HepG2 (cell line): ENCODE measurements around the gene CTNNBIP1. TPM values are rescaled to one million over a fixed set of nuclear protein-coding genes. Genes with fewer than 3 reads are reported as not detected.

ENCODE experiments used
- EED ChIP-seq: sonication (generic); formaldehyde crosslinking; IDR thresholded peaks from 2 replicates; pipeline ENCODE4 v1.5.0; 2020; ENCODE audit warnings: mild to moderate bottlenecking, missing genetic modification reagents
- IKZF1 ChIP-seq: fragments of 450-650 bp; IDR thresholded peaks from 2 replicates; pipeline ENCODE4 v1.7.1; 2016
- IRF2 ChIP-seq: IDR thresholded peaks from 2 replicates; pipeline ENCODE4 v1.6.1; 2018; ENCODE audit warnings: missing genetic modification reagents, missing compliant biosample characterization
- REST ChIP-seq, 2 experiments: IDR thresholded peaks; 2 replicates each; pipeline ENCODE4 v1.6.1; 2011 to 2012; ENCODE audit warnings: low read length in 2 of 2, borderline replicate concordance in 1 of 2, low read depth in 1 of 2, mild to moderate bottlenecking in 1 of 2, moderate library complexity in 1 of 2
- SKIL ChIP-seq: sonication (generic); formaldehyde crosslinking; IDR thresholded peaks from 2 replicates; pipeline ENCODE4 v1.8.0; 2022; ENCODE audit warnings: missing genetic modification reagents, mild to moderate bottlenecking, moderate library complexity, borderline replicate concordance
- TBX3 ChIP-seq: fragments of 450-650 bp; IDR thresholded peaks from 2 replicates; pipeline ENCODE4 v1.6.1; 2017; ENCODE audit warnings: antibody characterized with exemption, mild to moderate bottlenecking, inconsistent platforms, borderline replicate concordance
- YY1 ChIP-seq: IDR thresholded peaks from 2 replicates; pipeline ENCODE4 v1.6.1; 2011; ENCODE audit warnings: low read length, low read depth, moderate library complexity, mild to moderate bottlenecking; ENCODE audit not compliant: insufficient read depth, insufficient replicate concordance
- ZFP91 ChIP-seq: sonication (generic); formaldehyde crosslinking; IDR thresholded peaks from 2 replicates; pipeline ENCODE4 v1.9.0; 2022; ENCODE audit warnings: missing genetic modification reagents, mild to moderate bottlenecking, borderline replicate concordance
- ZNF362 ChIP-seq: sonication (generic); formaldehyde crosslinking; IDR thresholded peaks from 2 replicates; pipeline ENCODE4 v1.4.0; 2020; ENCODE audit warnings: missing genetic modification reagents, mild to moderate bottlenecking, borderline replicate concordance
- ZNF609 ChIP-seq: sonication (generic); formaldehyde crosslinking; IDR thresholded peaks from 2 replicates; pipeline ENCODE4 v1.4.0; 2020; ENCODE audit warnings: mild to moderate bottlenecking, missing genetic modification reagents, borderline replicate concordance
- ZNF781 ChIP-seq: sonication (generic); formaldehyde crosslinking; IDR thresholded peaks from 2 replicates; pipeline ENCODE4 v1.5.1; 2020; ENCODE audit warnings: borderline replicate concordance, mild to moderate bottlenecking, missing genetic modification reagents; ENCODE audit errors: not compliant biosample characterization
- ZNF788 ChIP-seq: sonication (generic); formaldehyde crosslinking; IDR thresholded peaks from 2 replicates; pipeline ENCODE4 v1.5.0; 2020; ENCODE audit warnings: mild to moderate bottlenecking, missing genetic modification reagents, borderline replicate concordance
- polyA plus RNA-seq, 8 experiments: library from polyadenylated mRNA; depleted of rRNA in 3 of 8; stranded (reverse) in 7 of 8; unstranded in 1 of 8; fragments of >200 nt; fragmentation: Illumina TruSeq in 4 of 8; extraction: Trizol in 4 of 8; gene quantifications; 2 replicates each; pipeline versions ENCODE4 v1.2.1 to v1.2.3, GENCODE V29; 2011 to 2016; ENCODE audit warnings: low read depth in 4 of 8, missing spikeins in 1 of 8, mixed read lengths in 1 of 8; ENCODE audit not compliant: insufficient read depth in 1 of 8
- total RNA-seq, 5 experiments: library from RNA; depleted of rRNA; stranded (reverse); fragments of >200 nt; fragmentation: Illumina TruSeq; extraction: Trizol; gene quantifications; 2 replicates each; pipeline ENCODE4 v1.2.3, GENCODE V29; 2016; ENCODE audit warnings: low read depth in 1 of 5

CTNNBIP1 gene
- total and polyA plus RNA-seq, 2 of the 13 experiments (the other 11 are each of a cell fraction or from before 2014, with no cell fraction given) = 71.7 to 83.0 TPM

- TF ChIP-seq YY1 (no peak), ZNF788 (CRISPR knock-in tag) (peak; percentile 34; the same call in 1 of the 2 replicates), IRF2 (no peak), ZNF362 (CRISPR knock-in tag) (peak; percentile 39; the same call in 1 of the 2 replicates), ZNF781 (CRISPR knock-in tag) (no peak), SKIL (CRISPR knock-in tag) (no peak), REST (IDR thresholded peaks at IDR 0.05; ENCODE audit: borderline replicate concordance in 1 of 2, low read depth in 1 of 2, low read length in 2 of 2) (no peak), ZNF609 (0 out of 2 replicates have a peak, but pooled peaks have one; percentile 36), ZFP91 (CRISPR knock-in tag) (peak; percentile 38; the same call in 1 of the 2 replicates), TBX3 (no peak), EED (CRISPR knock-in tag) (0 out of 2 replicates have a peak, but pooled peaks have one; percentile 72), IKZF1 (no peak)
Measured at GRCh38 chr1:9822897-9823692, 87.0 kb downstream of the CTNNBIP1 start (continued).
